HG02981 (cell line): ENCODE data around the gene TMEM236.

Source experiments
- ATAC-seq: cut with Tn5 transposase; IDR thresholded peaks from one replicate; pipeline ENCODE4 v1.9.1; 2021; ENCODE audit warnings: mild to moderate bottlenecking, moderate library complexity; ENCODE audit not compliant: unreplicated experiment

Gene TMEM236

DNA sequence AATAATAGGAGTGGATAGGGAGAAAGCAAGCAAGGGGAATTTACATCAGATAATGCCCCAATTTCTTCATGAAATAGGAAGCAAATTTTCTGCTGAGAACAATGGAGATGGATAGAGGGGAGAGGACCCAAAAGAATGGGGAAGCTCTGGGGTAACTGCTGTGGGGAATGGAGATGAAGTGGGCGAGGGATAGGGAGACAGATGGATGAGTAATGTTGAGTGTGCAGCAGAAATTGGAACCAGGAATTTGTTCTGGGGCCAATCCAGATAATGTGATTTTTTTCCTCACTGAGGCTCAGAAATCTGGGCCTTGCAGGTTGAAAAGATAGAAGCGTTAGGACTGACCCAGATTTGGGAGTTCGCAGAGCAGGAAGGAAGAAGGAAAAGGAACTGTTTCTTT is 32.7 kb downstream of the TMEM236 start:
- no peak for ATAC-seq

DNA sequence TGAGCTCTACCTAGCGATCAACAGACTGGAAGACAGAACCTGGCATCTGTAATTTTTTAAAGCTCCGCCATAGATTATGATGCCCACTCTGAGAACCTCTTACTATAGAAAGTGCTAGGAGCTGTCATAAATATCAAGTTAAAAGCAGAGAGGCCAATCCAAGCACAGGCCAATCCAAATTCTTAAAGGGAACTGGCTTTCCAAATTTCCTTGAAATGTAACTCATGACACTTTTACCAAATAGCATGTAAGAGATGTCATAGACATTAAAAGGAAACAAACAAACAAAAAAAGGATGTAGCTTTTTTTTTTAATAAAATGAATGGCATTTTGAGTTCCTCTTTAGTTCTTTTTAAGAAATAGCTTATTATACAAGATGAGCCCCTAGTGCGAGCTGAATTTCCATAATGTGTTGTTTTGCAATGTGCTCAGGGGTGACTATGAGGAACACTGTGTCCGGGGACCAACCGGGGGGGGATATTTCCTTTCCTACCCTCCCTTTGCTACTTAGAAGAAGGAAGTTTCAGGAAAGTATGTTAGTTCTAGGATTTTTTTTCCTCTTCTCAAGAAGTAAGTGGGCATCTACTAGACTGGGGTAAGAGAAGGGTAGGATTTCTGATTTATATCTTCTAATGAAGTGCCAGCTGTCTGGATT is 33.4 kb downstream of the TMEM236 start:
- no peak for ATAC-seq

DNA sequence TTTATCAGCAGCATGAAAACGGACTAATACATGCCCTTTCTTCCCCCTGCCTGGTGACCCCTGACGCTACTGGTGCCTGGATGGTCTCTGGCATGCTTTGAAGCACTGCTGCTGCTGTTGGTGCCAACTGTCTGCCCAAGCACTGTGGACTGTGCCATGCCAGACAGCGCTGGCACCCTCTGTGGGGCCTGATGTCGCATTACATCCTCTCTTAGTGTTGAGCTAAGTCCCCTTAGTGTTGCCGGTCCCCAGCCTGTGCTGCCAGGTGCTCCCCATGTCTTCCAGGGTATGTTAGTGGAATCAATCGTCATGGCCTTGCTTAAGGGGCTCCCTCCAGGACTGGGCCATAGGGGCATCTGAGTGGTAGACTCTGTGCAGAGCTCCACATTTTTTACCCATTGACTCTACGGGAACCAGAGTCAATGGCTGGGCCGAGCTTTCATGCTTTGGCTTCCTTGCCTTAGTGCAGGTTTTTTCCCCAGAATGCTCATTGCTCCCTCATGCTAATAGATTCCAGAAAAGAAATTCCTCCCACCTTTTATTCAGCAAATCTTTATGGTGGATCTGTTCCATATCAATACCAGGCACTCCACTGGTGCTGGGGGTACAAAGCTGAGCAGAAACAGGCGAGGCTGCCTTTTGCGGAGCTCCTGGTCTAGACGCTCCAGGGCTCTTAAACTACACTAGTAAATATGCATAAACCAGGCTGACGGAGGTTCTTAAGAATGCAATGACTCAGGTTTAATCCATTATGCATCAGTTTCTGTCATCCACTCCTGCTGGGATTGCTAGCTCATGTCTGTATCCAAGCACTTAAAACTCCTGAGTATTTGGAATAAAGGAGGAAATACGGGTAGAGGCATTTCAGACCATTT is 35.3 kb downstream of the TMEM236 start:
- ATAC-seq: no peak

DNA sequence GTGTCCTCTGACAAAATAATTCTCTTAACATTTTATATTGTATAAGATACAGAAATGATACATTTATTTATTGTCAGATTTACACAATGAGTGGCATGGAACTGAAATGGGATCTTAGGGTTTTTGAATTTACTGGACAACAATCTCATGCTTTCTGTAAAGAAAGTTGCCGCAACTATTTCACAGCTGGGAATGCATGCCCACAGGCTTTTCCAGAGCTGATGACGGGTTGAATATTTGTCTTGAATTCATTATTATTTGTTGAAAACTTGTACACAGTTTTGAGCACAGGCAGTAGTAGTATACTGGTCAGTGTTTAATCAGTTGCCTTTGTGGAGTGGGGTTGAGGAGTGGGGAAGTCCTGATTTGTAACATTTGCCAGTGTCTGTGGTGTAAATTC is 36.6 kb downstream of the TMEM236 start:
- no peak for ATAC-seq

DNA sequence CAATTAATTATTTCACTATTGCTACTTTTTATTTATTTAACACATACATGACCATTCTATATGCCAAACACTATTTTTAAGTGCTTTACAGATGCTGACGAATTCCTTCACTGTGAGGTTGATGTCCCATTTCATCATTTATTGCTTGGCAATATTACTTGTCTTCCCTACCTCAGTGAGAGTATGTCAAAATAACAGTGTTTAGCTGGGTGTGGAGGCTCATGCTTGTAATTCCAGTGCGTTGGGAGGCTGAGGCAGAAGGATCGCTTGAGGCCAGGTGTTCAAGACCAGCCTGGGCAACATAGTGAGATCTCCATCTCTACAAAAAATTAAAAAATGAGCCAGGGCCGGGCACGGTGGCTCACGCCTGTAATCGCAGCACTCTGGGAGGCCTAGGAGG is 37.4 kb downstream of the TMEM236 start:
- no peak for ATAC-seq

DNA sequence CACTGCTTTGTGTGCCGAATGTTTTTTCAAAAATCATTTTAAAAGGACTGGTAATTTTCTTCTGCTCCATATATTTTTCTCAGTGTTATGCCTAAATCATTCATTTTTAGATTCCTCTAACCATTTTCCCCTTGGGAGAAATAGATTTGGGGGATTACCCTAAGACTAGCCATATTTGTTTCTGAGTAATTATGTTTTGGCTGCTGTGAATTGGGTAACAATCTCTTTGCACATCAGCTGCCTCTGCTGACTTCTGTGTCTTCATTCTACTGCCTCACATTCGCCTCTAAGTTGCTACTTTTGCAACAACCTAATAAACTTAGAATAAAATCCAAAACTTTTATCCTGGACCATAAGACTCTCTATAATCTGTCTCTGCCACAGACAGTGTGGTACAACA is 38.6 kb downstream of the TMEM236 start:
- ATAC-seq: no peak

DNA sequence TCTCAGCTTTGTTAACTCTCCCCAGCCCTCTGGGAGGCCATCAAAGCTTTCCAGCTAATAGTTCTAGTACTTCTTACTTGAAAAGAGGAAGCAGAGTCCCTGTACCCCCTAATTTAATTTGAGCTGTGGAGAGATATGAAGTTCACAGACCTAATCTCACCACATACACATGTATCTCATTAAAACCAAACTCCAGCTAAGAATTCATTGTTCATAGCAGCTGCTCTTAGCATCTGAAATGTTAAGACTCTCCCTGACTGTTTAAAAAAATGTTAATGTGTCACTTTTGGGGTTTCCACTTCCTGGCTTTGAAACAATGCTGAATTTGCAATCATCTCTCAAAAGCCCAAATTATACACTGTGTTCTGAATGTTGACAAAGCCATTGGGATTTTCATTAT is 41.0 kb downstream of the TMEM236 start:
- ATAC-seq: no peak

DNA sequence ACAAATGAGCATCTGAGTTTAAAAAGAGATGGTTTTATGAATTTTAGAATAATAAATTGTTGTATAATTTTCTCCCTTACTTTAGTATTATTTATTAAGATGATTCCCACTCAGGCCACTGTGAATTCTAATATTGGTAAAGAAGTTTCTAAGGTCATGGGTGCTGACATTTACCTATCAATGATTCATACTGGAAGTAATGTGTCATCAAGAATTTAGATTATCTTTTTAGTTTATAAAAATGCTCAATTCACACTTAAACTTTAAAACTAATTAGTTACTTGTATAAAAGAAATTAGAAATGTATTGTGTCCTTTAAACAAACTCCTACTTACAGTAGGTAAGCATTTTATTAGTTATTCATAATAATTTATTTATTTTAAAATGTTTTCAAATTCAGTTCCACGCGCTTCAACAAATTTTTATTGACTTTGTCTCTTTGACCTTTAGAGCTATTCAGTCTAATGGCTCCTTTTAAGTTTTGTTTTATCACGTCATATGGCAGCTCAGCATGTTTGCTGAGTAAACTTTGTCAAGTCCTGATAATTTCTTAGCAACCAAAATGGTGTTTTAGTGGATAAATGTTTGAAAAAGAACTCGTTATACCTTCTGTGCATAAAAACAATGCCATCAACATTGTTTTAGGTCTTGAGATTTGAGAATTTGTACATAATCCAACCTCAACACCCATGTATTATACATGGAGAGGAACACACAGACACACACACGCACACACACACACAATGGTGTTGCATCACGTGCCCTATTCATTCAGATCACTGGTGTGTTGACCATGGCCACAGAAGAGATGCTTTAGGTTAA is 42.0 kb downstream of the TMEM236 start:
- no peak for ATAC-seq

DNA sequence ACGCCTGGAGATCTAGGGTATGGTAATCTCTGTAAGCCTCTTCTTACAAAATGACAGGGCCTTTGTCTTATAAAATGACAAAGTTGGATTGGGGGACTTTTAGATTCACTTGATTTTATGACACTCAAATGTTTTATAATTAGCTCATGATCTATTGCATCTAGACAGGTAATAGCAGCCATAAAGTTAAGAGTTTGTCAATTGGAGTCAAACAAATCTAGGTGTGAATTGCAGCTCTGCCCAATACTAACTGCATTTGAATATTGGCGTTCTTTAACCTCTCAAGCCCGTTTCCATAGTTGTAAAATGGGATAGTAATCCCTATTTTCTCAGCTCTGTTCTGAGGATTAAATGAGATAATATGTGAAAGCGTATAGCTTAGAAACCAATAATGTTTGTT is 43.1 kb downstream of the TMEM236 start:
- no peak for ATAC-seq

DNA sequence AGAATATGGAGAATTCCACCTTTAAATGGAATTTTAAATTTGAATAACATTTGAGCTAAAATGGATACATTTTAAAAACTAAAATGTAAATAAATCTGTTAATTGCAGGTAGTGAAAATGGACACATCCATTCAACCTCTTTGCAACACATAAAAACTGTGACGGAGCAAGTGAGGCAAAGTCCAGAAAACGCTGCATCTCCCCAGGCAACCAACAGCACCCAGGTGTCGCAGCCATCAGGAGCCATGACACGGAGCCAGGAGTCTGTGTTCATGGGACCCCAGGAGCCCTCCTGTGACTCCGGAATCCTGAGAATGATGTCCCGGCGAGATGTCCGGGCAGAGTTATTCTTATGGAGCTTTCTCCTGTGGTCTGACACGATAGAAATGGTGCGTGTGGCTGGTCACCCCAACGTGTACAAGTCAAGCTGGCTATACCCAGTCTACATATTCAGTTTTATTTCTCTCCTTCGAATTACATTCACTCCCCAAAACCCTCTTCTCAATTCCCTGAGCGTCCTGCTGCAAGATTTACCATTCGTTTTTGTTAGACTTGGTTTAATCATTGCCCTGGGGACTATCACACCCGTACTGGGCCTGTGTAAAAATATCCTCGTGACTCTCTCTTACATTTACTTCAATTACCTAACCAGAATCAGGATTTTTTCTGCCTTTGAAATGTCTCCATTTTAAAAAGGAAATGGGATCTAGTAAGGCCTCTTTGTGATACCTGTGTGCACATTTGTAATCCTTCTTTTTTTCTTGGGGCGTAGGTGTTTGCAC is 44.0 kb downstream of the TMEM236 start:
- ATAC-seq: no peak

DNA sequence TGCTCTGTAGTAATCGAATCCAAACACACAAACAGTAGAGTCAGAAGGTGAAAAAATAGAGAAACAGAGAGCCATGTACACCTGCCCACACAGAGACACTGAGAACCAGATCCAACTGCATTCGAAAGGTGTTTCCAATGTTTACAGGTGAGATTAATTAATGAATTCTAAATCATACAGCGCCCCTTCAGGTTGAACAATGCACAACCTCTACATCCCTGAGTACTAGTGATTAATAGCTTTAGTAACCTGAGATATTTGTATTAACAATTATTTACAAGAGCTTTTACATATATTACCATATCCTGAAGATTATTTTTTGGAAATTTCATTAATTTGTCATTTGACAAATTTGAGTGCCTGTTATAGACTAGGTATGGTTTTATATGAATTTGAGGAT is 49.5 kb downstream of the TMEM236 start:
- no peak for ATAC-seq

DNA sequence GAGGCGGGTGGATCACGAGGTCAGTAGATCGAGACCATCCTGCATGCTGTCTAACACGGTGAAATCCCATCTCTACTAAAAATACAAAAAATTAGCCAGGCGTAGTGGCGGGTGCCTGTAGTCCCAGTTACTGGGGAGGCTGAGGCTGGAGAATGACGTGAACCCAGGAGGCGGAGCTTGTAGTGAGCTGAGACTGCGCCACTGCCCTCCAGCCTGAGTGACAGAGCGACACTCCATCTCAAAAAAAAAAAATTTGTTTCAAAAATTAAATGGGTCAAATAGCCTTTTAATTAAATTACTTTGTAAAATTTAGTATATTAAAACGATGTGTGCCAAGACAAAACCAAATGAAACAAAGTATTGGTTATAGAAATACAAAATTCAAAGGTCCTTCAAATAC is 50.3 kb downstream of the TMEM236 start:
- no peak for ATAC-seq

DNA sequence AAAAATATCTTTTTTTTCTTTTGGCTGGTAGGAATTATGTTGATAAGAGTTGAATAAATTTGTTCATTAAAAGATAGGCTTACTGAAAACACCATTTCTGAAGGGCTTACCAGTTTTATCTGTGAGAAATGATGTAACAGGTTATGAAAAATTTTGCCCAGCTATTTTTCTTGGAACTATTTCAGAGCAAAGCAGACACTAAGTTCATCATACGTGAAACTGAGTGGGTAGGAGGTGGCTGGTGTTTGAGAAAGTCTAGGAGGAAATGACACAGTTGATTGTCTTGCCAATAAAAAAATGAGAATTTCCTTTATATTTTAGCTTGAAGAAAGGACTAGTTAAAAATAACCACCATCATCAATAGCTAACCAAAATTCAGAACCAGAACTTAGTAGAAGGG is 51.0 kb downstream of the TMEM236 start:
- no peak for ATAC-seq

DNA sequence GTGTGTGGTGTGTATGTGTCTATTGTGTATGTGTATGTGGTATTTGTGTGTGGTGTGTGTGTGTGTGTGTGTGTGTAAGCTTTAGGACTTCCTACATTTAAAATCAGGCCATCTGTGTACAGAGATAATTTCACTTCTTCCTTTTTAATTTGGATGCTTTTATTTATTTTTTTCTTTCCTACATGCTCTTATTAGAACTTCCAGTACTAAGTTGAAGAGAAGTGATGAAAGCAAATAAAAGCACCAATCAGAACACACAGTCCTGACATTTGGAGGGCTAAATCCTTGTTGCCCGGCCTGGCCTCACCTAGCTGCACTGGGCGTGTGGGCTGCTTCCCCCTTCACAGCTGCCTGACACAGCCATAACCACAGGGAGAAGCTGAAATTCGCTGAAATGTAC is 53.3 kb downstream of the TMEM236 start:
- no peak for ATAC-seq

DNA sequence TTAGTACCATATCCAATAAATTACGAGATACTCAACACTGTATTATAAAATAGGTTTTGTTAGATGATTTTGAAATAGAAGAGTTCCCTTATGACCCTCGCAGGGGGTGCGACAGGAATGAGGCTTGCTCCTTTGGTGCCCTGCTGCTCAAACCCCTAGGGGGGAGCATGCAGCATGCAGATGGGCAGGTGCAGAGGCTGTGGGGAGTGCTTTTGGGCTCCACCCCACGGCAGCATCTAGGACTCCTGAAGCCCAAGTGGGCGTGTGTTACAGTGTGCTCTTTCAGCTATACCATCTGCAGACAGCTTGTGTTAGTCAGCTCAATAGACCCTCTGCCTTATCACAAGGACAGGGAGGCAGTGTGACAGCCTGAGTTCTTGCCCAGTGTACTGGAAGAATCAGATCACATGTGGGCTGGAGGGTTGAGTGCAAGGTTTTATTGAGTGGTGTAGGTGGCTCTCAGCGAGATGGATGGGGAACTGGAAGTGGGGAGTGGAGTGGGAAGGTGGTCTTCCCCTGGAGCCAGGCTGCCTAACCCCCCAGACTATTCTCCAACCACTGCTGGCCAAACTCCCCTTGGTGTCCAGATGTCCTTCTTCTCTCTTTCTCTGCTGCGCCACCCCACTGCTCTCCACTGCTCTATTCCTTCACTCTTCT is 54.0 kb downstream of the TMEM236 start:
- peak; percentile 78 for ATAC-seq

DNA sequence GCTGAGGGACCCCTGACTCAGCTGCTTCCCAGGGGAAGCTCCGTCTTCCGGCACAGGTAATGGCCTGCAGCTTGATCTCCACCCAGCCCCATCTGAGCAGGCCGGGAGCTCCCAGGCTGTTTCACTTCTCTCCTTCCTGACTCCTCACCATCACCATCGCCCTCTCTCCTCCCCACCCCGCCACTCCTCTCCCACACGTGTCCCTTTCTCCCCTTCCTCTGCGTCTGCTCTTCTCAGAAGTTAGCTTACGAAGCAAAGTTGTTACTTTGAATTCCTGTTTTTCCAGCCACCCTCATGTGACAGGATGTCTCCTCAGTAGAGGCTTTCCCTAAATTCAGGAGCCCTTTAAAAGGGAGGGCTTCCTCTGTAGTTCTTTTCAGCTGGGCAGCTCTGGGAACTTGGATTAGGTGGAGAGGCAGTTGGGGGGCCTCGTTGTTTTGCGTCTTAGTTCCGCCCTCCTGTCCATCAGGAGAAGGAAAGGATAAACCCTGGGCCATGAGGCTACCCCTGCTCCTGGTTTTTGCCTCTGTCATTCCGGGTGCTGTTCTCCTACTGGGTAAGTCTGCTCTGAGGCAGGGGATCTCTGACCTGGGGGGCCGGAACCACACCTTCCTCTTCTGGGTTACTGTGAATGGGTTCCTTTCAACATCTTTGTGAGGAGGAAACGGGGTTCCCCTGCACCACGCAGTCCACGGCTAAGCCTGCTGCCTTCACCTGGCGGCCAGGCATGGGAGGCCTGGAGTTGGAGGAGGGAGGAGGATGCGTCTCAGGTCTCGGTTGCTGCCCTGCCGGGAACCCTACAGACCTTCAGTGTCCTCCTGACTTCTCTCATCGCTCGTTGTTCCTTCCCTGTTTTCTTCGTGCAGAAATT is 57.2 kb downstream of the TMEM236 start, which contains the start of gene MRC1:
TSS of gene MRC1 (plus strand) at position 378 of the 871 bp plus-strand sequence. CDS start at position 496, 118 bp downstream.
- ATAC-seq: no peak

DNA sequence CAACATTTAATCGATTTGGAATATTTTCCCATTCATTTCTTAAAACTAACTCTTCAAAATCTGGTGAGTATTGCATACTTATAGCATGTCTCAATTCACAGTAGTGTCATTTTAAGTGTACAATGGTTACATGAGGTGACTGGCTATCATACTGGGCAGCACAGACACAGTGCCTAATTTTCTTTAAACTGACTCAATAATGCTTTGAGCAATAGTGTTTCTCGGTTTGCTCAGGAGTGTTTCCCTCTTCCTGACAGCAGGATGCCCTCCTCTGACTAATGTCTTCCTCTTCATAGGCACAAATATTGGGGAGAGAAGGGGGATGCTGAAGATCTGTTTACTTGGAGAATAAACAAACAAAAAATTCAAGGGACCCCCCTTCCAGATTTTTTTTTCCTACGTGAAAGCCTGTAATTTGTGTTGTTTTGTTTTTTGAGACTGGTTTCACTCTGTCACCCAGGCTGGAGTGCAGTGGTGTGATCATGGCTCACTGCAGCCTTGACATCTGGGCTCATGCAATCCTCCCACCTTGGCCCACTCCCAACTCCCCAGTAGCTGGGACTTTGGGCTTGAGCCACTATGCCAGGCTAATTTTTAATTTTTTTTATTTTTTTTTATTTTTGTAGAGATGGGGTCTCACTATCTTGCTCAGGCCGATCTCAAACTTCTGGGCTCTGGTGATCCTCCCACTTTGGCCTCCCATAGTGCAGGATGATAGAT is 59.3 kb downstream of the TMEM236 start:
- ATAC-seq: no peak

DNA sequence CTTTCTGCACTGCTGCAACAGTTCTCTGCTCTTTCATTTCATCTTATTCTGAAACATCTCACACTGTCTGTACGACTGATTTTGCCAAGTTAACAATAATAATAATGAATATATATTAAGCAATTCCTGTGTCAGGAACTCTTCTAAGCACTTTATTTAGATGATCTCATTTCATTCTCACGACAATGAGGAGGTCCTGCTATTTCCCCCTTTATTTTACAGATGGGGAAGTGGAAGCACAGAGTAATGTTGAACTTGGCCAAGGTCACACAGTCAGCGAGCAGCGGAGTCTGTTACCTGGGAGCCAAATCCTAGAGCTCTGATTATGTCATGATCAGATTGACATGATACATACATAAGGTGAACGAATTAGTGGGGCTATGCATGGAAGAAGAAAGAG is 63.0 kb downstream of the TMEM236 start:
- no peak for ATAC-seq

DNA sequence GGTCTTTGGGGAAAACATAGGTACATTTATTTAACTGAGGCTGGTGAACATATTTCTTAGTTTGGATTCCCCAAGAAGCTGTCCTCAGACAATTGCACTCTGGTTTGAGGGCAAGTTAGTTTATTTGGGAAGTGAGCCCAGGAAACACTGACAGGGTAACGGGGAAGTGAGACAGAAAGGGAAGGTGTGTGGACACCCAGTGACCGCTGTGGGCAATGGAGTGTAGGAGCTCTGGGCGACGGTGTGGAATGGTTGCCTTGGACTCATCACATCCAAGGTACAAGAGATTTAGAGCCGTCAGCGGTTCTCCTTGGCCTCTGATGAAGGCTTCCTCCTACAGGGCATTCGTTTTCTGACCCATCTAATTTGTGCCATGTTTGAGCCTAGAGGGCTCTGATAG is 64.2 kb downstream of the TMEM236 start:
- ATAC-seq: no peak
